ENCODE results near the gene PRDM1.

Gene PRDM1

DNA sequence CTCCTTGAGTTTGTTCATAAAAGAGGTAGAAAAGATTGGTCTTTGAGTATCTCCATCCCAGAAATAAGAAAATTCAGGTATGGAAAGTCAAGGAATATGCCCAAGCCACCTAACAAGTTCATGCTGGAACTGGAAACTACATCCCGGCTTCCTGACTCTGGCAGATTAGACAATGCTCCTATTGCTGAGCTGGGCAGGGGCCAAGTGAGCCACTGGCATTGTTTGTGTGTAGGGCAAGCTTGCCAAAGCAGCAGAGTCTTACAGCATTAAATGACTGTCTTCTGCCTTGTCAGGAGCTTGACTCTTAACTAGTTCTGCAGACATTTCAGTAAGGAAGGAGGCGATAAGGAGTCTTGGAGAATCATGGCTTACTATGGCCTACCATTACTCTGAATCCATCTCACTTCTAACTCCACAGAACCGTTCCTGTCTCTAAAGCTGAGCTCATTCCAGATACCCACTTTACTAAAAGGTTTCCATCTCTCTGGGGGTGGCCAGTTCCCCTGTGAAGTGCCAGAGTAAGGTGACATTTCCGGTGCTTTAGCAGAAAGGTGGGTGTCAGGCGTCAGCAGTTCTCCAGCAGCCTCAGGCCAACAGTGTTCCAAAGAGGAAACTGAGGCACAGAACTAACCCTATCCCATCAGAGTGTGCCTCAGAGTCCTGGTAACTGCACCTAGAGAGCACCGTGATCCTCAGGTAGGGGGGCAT lies 30.1 kb downstream of the PRDM1 start:
- no peak for DNase-seq (ENCODE audit: low spot score)

GRCh38 chr6:106117579-106117978 lies 31.4 kb downstream of the PRDM1 start:
- peak; percentile 82 for DNase-seq (ENCODE audit: low spot score)

- peak; percentile 39 for DNase-seq (ENCODE audit: low spot score)
Measured at GRCh38 chr6:106118835-106119431, 32.8 kb downstream of the PRDM1 start.

DNA sequence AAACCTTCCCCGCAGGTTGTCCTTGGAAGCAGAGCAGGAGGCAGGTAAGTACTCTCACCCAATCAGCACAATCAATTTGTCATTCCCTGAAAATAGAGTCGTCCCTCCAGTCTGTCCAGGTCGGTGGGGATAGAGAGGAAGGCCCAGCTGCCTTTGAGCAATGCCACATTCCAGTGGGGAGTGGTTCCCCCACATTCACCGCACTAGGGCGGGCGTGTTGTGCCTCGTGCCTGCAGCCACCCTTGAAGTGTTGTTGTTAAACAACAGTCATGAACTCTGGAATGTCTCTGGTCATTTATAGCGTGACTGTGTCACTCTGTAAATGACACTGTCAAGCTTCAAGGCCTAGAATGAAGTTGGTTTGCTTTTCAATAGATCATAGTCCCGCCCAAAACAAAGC lies 33.4 kb downstream of the PRDM1 start:
- no peak for DNase-seq (ENCODE audit: low spot score)

- DNase-seq (ENCODE audit: low spot score), result no peak
Measured at GRCh38 chr6:106120006-106120405, 33.9 kb downstream of the PRDM1 start.

- no peak for DNase-seq (ENCODE audit: low spot score)
Measured at GRCh38 chr6:106120406-106120805, 34.3 kb downstream of the PRDM1 start.

DNA sequence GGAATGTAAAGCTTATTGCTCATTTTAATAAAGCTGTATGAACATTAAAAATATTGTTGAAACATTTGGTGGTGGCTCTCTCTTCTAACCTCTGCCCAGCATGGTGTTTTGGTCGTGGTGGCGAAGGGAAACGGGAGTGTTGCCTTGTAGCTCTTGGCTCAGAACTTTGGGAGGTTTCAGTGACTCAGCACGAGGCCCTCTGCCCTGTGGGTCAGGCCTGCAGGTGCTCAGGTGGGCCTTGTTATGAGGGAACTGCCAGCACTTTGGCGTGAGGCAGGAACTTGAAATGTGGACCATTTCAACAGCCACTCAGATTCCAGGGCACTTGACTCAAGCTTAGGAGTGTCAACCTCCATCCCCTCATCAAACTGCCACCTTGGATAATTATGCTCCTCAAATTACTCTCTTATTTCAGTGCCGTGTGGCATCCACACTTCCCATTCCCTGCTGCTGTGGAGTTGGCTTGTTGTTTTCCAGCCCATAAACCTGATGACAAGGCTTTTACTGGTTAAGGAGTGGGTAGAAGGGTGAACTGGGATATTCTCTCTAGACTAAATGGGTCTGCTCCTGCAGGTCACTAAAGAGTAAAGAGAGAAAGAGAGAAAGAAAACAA lies 36.3 kb downstream of the PRDM1 start:
- no peak for DNase-seq (ENCODE audit: low spot score)

DNA sequence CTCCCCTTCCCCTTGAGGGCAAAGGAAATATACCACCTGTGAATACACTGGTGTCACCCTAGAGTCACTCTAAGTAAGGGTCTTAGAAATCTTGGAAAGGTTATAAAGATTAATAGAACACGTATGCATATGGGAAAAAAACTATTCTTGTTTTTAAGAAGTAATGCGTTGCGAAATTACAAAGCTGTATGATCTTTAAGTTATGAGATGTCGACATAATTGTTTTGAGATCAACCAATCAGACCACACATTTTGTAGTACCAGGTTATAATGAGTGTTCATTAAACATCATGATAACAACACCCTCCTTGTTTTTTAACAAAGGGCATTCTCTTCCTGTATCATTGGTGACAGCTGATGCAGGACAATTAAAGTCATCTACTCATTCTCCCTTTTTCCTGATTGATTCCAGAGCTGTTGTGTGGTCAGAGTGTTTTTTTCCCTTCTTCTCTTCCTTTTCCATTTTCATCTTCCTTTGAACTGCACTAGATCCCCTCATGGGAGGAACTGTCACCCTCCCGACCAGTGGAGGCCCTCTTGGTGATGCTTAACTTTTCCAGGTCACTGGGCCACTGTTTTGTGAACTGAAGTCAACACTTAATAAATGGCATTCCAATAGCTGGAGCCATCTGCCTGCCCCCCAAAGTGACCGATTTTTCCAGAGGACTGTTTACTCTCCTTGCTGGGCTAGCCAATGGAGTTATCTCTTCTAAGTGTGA lies 37.0 kb downstream of the PRDM1 start:
- DNase-seq (ENCODE audit: low spot score), result no peak

DNA sequence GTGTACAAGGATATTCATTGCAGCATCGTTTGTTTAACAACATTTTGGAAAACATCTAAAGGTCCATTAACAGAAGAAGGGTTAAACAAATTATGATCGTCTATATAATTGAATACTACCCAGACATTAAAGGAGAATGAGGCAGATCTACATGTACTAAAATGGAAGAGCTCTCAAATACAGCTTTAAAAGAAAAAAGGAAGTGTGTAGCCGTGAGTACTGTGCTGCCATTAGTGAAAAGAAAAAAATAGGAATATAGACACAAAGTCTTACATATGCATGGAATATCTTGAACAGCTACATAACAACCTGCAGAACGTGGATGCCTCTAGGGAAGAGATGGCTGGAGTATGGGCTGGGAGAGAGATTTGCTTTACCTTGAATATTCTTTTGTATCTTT lies 37.9 kb downstream of the PRDM1 start:
- no peak for DNase-seq (ENCODE audit: low spot score)

- no peak for DNase-seq (ENCODE audit: low spot score)
Measured at GRCh38 chr6:106124437-106125430, 38.6 kb downstream of the PRDM1 start.

- DNase-seq (ENCODE audit: low spot score), result peak; percentile 87
Measured at GRCh38 chr6:106125925-106126435, 39.8 kb downstream of the PRDM1 start.

DNA sequence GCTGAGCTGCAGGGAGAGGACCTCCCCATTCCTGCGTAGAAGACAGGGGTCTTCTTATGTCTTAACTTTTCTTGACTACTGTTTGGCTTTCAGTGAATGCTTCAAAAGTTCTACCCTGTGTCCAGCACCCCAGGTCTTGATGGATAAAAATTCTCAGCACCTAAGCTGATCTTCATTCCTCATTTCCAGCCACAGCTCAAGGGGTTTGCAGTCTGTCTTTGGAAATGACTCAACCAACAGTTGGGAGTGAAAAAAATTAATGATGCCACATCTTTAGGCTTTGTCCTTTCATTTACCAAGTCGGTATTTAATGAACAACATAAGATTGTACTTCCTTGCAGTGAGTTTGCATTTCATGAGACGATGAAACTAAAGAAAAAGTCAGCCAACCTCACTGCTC lies 40.3 kb downstream of the PRDM1 start:
- no peak for DNase-seq (ENCODE audit: low spot score)

- DNase-seq (ENCODE audit: low spot score), result no peak
Measured at GRCh38 chr6:106128981-106129781, 43.0 kb downstream of the PRDM1 start.

- DNase-seq (ENCODE audit: low spot score), result no peak
Measured at GRCh38 chr6:106132153-106132698, 46.1 kb downstream of the PRDM1 start.

DNA sequence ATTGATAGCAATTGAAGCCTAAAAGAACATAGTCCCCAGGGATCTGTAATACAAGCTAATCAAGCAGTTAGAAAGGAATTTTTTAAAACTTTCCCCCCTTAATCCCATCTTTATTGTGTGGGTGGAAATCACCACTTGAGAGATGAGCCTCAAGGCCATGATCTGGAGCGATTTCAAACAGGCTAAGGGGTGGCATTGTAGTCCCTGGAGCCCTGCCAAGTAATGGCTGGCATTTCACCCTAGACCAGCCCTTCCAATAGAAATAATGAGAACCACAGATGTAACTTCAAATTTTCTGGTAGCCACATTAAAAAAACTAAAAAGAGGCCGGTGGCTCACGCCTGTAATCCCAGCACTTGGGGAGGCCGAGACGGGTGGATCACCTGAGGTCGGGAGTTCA lies 46.9 kb downstream of the PRDM1 start:
- no peak for DNase-seq (ENCODE audit: low spot score)

GRCh38 chr6:106134087-106134770 lies 48.1 kb downstream of the PRDM1 start:
- no peak for DNase-seq (ENCODE audit: low spot score)

- no peak for DNase-seq (ENCODE audit: low spot score)
Measured at GRCh38 chr6:106134906-106135634, 48.9 kb downstream of the PRDM1 start.

GRCh38 chr6:106135911-106136571 lies 49.9 kb downstream of the PRDM1 start:
- DNase-seq (ENCODE audit: low spot score), result no peak
